HG03135 (cell line): ENCODE results near the gene DEFB128.
"Not testable (repeated sequence)": the region's sequence is repeated elsewhere in the genome, so short reads cannot be mapped to it uniquely, and the experiment has no call there.

Experiments used
- ATAC-seq: cut with Tn5 transposase; IDR thresholded peaks from one replicate; pipeline ENCODE4 v1.9.1; 2021; ENCODE audit warnings: mild to moderate bottlenecking, moderate library complexity; ENCODE audit not compliant: unreplicated experiment

DEFB128 gene

GRCh38 chr20:189611-190010 lies at the start of gene DEFB128:
DEFB128 (minus strand) TSS chr20:189711; CDS start chr20:189623, 88 bp downstream.
- ATAC-seq = no peak

- no peak for ATAC-seq
Observed at GRCh38 chr20:237929-238328, 48.4 kb upstream of the DEFB128 start.

- no peak for ATAC-seq
Observed at GRCh38 chr20:237489-237888, 48.0 kb upstream of the DEFB128 start.

- ATAC-seq = no peak
Observed at GRCh38 chr20:235891-236290, 46.4 kb upstream of the DEFB128 start.

- ATAC-seq = no peak
Observed at GRCh38 chr20:227439-228105, 38.1 kb upstream of the DEFB128 start.

- ATAC-seq = no peak
Observed at GRCh38 chr20:226958-227357, 37.4 kb upstream of the DEFB128 start, which contains the start of gene DEFB129. DEFB129 (plus strand) TSS chr20:227258; CDS start chr20:227289, 31 bp downstream.

GRCh38 chr20:225879-226278 lies 36.4 kb upstream of the DEFB128 start:
- ATAC-seq = not testable (repeated sequence)

GRCh38 chr20:221258-221830 lies 31.8 kb upstream of the DEFB128 start:
- no peak for ATAC-seq

- ATAC-seq = no peak
Observed at GRCh38 chr20:219290-220115, 30.0 kb upstream of the DEFB128 start.

- no peak for ATAC-seq
Observed at GRCh38 chr20:217266-217665, 27.8 kb upstream of the DEFB128 start.

- no peak for ATAC-seq
Observed at GRCh38 chr20:215796-216195, 26.3 kb upstream of the DEFB128 start.

- no peak for ATAC-seq
Observed at GRCh38 chr20:214383-214782, 24.9 kb upstream of the DEFB128 start.

GRCh38 chr20:210809-211502 lies 21.4 kb upstream of the DEFB128 start:
- no peak for ATAC-seq

- ATAC-seq = no peak
Observed at GRCh38 chr20:208942-209566, 19.5 kb upstream of the DEFB128 start.

- not testable (repeated sequence) for ATAC-seq
Observed at GRCh38 chr20:203630-204029, 14.1 kb upstream of the DEFB128 start.

GRCh38 chr20:199996-200395 lies 10.5 kb upstream of the DEFB128 start:
- ATAC-seq = no peak

- ATAC-seq = no peak
Observed at GRCh38 chr20:198225-198624, 8.7 kb upstream of the DEFB128 start.

GRCh38 chr20:187733-188132 lies 1.8 kb downstream of the DEFB128 start:
- no peak for ATAC-seq

- ATAC-seq = no peak
Observed at GRCh38 chr20:184288-184687, 5.2 kb downstream of the DEFB128 start.

- ATAC-seq = no peak
Observed at GRCh38 chr20:168876-169275, 20.6 kb downstream of the DEFB128 start.

GRCh38 chr20:164618-165017 lies 24.9 kb downstream of the DEFB128 start:
- ATAC-seq = no peak
